Neuronal stem cell (in vitro differentiated cells): ENCODE results near the gene PPFIA1.
A peak's percentile ranks its signal among the peaks of the same experiment; 100 is the strongest.

Source experiments
- DNase-seq: peaks from one replicate; pipeline ENCODE4 v3.0.0-alpha.2; 2013; ENCODE audit warnings: low spot score
- H2AFZ ChIP-seq: one replicate; pipeline ENCODE4 v1.6.1; 2013; ENCODE audit warnings: mild to moderate bottlenecking, low read length, inconsistent platforms
- H2AK5ac ChIP-seq: 2 replicates; pipeline ENCODE4 v1.6.1; 2013; ENCODE audit warnings: low read depth, mild to moderate bottlenecking, inconsistent platforms, low read length, moderate library complexity, mixed read lengths
- H2BK120ac ChIP-seq: 2 replicates; pipeline ENCODE4 v1.6.1; 2013; ENCODE audit warnings: low read depth, mild to moderate bottlenecking, inconsistent platforms, low read length, moderate library complexity, mixed read lengths
- H2BK12ac ChIP-seq: one replicate; pipeline ENCODE4 v1.6.1; 2013; ENCODE audit warnings: low read length, inconsistent platforms
- H2BK15ac ChIP-seq: 2 replicates; pipeline ENCODE4 v1.6.1; 2013; ENCODE audit warnings: mild to moderate bottlenecking, low read length, inconsistent platforms, mixed read lengths
- H2BK5ac ChIP-seq: one replicate; pipeline ENCODE4 v1.6.1; 2013; ENCODE audit warnings: inconsistent platforms, mild to moderate bottlenecking, low read length, moderate library complexity
- H3K14ac ChIP-seq: one replicate; pipeline ENCODE4 v1.6.1; 2013; ENCODE audit warnings: low read length, inconsistent platforms
- H3K18ac ChIP-seq: 2 replicates; pipeline ENCODE4 v1.6.1; 2013; ENCODE audit warnings: low read length, inconsistent platforms
- H3K23ac ChIP-seq: 2 replicates; pipeline ENCODE4 v1.6.1; 2013; ENCODE audit warnings: low read depth, mild to moderate bottlenecking, mixed read lengths, low read length, inconsistent platforms; ENCODE audit not compliant: poor library complexity
- H3K27ac ChIP-seq: replicated peaks from 3 replicates; pipeline ENCODE4 v1.5.1; 2013; ENCODE audit warnings: low read length, inconsistent platforms
- H3K27me3 ChIP-seq, 3 experiments: 2 replicates each; pipeline ENCODE4 v1.6.1; 2013; ENCODE audit warnings: low read length in 3 of 3, mild to moderate bottlenecking in 2 of 3, inconsistent platforms in 1 of 3, low read depth in 1 of 3, mixed read lengths in 1 of 3, moderate library complexity in 1 of 3; ENCODE audit not compliant: control insufficient read depth in 3 of 3, insufficient read depth in 3 of 3
- H3K36me3 ChIP-seq, 2 donors: replicated peaks in 1 of 2; 2 replicates each; pipeline ENCODE4 v1.6.1; 2013; ENCODE audit warnings: low read length in 2 of 2; ENCODE audit not compliant: control insufficient read depth in 2 of 2, insufficient read depth in 2 of 2
- H3K4ac ChIP-seq: 2 replicates; pipeline ENCODE4 v1.6.1; 2013; ENCODE audit warnings: inconsistent platforms, mild to moderate bottlenecking, low read length, moderate library complexity
- H3K4me1 ChIP-seq, 2 donors: 1 replicate in 1 of 2; 2 replicates in 1 of 2; pipeline ENCODE4 v1.6.1; 2013; ENCODE audit warnings: low read length in 2 of 2, low read depth in 1 of 2; ENCODE audit not compliant: control insufficient read depth in 2 of 2, insufficient read depth in 1 of 2
- H3K4me2 ChIP-seq: one replicate; pipeline ENCODE4 v1.6.1; 2013; ENCODE audit warnings: mild to moderate bottlenecking, low read length, inconsistent platforms; ENCODE audit not compliant: insufficient read depth, poor library complexity, severe bottlenecking
- H3K4me3 ChIP-seq, 2 donors: 2 replicates each; pipeline ENCODE4 v1.5.1; 2013; ENCODE audit warnings: low read length in 2 of 2, mild to moderate bottlenecking in 2 of 2, inconsistent platforms in 1 of 2, moderate library complexity in 1 of 2
- H3K79me1 ChIP-seq: one replicate; pipeline ENCODE4 v1.6.1; 2013; ENCODE audit warnings: low read depth, mild to moderate bottlenecking, inconsistent platforms, low read length, moderate library complexity
- H3K9ac ChIP-seq: one replicate; pipeline ENCODE4 v1.6.1; 2013; ENCODE audit warnings: mild to moderate bottlenecking, low read depth, low read length, inconsistent platforms; ENCODE audit not compliant: poor library complexity
- H3K9me3 ChIP-seq, 2 donors: replicated peaks in 1 of 2; 2 replicates each; pipeline versions ENCODE3 to v1.6.1; 2013; ENCODE audit warnings: low read length in 2 of 2, mild to moderate bottlenecking in 2 of 2, inconsistent platforms in 1 of 2, low read depth in 1 of 2, mixed read lengths in 1 of 2, moderate library complexity in 1 of 2; ENCODE audit not compliant: control insufficient read depth in 2 of 2, insufficient read depth in 1 of 2
- H4K8ac ChIP-seq: one replicate; pipeline ENCODE4 v1.6.1; 2013; ENCODE audit warnings: low read depth, mild to moderate bottlenecking, inconsistent platforms, low read length, moderate library complexity
- H4K91ac ChIP-seq: one replicate; pipeline ENCODE4 v1.6.1; 2013; ENCODE audit warnings: low read length, low read depth, mild to moderate bottlenecking, inconsistent platforms; ENCODE audit not compliant: poor library complexity
- WGBS, 2 donors: extraction: QIAGEN DNeasy Blood & Tissue Kit; methylation state at CpG; one replicate each; pipeline ENCODE4 v1.1.7; 2013; ENCODE audit warnings: missing lambda C conversion rate in 2 of 2, mixed read lengths in 1 of 2; ENCODE audit not compliant: insufficient read length in 2 of 2, insufficient replicate concordance in 1 of 2; ENCODE audit errors: extremely low coverage in 2 of 2; 5-methylcytosine and 5-hydroxymethylcytosine counted together

Gene PPFIA1

GRCh38 chr11:70367071-70367470 is 96.6 kb downstream of the PPFIA1 start:
- Histone ChIP-seq H3K4me2 (no peak overlapping the region), H3K27ac (no peak overlapping the region), H2BK12ac (no peak overlapping the region), H2AK5ac (no peak overlapping the region), H3K4ac (no peak overlapping the region), H3K4me3 (no peak overlapping the region), H2BK5ac (no peak overlapping the region), H4K8ac (no peak overlapping the region), H3K18ac (no peak overlapping the region), H3K79me1 (no peaks in the 10 kb centered on the region), H4K91ac (no peak overlapping the region), H3K27me3 (peaks cover 0 to 2% (median 0%) of the 10 kb centered on the region in 3 experiments), H3K36me3 (peaks cover 17 to 72% of the 10 kb centered on the region in 2 donors), H2BK15ac (no peak overlapping the region), H3K9ac (no peak overlapping the region), H3K4me1 (peaks cover 0 to 3% of the 10 kb centered on the region in 2 donors), H3K9me3 (peaks cover 2 to 4% of the 10 kb centered on the region in 2 donors), H2AFZ (no peak overlapping the region), H2BK120ac (no peak overlapping the region), H3K14ac (no peak overlapping the region), H3K23ac (no peak overlapping the region)
- WGBS, 2 donors, result no CpG with 5 or more reads among the region's 8 CpGs
- no peak for DNase-seq

- H3K9me3 ChIP-seq, result peaks cover 4 to 5% of the 10 kb centered on the region in 2 donors
- no peak overlapping the region for H2AFZ ChIP-seq
- H3K36me3 ChIP-seq, result peaks cover 23 to 72% of the 10 kb centered on the region in 2 donors
- no peak overlapping the region for H3K4ac ChIP-seq
- WGBS, 2 donors, result no CpG with 5 or more reads among the region's 2 CpGs
- no peak overlapping the region for H2BK120ac ChIP-seq
- no peak for DNase-seq
- H3K4me2 ChIP-seq, result no peak overlapping the region
- H2BK12ac ChIP-seq, result no peak overlapping the region
- H3K4me1 ChIP-seq, result peaks cover 0 to 3% of the 10 kb centered on the region in 2 donors
- H2BK15ac ChIP-seq, result no peak overlapping the region
- H3K27me3 ChIP-seq, result peaks cover 0 to 2% (median 0%) of the 10 kb centered on the region in 3 experiments
- H3K27ac ChIP-seq, result no peak overlapping the region
- H4K8ac ChIP-seq, result no peak overlapping the region
- H3K14ac ChIP-seq, result no peak overlapping the region
- no peak overlapping the region for H2AK5ac ChIP-seq
- no peaks in the 10 kb centered on the region for H3K79me1 ChIP-seq
- H4K91ac ChIP-seq, result no peak overlapping the region
- H3K9ac ChIP-seq, result no peak overlapping the region
- H3K23ac ChIP-seq, result no peak overlapping the region
- no peak overlapping the region for H3K4me3 ChIP-seq
- H3K18ac ChIP-seq, result no peak overlapping the region
- H2BK5ac ChIP-seq, result no peak overlapping the region
Measured at GRCh38 chr11:70368961-70369360, 98.5 kb downstream of the PPFIA1 start.

GRCh38 chr11:70371241-70371640 is 100.8 kb downstream of the PPFIA1 start:
- no CpG with 5 or more reads among the region's 5 CpGs for WGBS, 2 donors
- H3K9me3 ChIP-seq, result peaks cover 4 to 5% of the 10 kb centered on the region in 2 donors
- H4K91ac ChIP-seq, result no peak overlapping the region
- H4K8ac ChIP-seq, result no peak overlapping the region
- H3K27me3 ChIP-seq, result peaks cover 0 to 2% (median 0%) of the 10 kb centered on the region in 3 experiments
- no peak overlapping the region for H3K9ac ChIP-seq
- H3K4ac ChIP-seq, result no peak overlapping the region
- no peak overlapping the region for H2BK15ac ChIP-seq
- H3K79me1 ChIP-seq, result no peaks in the 10 kb centered on the region
- H3K14ac ChIP-seq, result no peak overlapping the region
- H3K36me3 ChIP-seq, result peaks cover 22 to 71% of the 10 kb centered on the region in 2 donors
- H3K23ac ChIP-seq, result no peak overlapping the region
- peak overlapping the region in 1 of 2 donors; percentile 67 for H3K4me3 ChIP-seq
- H2BK5ac ChIP-seq, result no peak overlapping the region
- no peak overlapping the region for H2AFZ ChIP-seq
- no peaks in the 10 kb centered on the region for H3K4me1 ChIP-seq
- H3K4me2 ChIP-seq, result no peak overlapping the region
- DNase-seq, result peak; percentile 4
- H2BK12ac ChIP-seq, result no peak overlapping the region
- no peak overlapping the region for H2AK5ac ChIP-seq
- H2BK120ac ChIP-seq, result no peak overlapping the region
- no peak overlapping the region for H3K18ac ChIP-seq
- H3K27ac ChIP-seq, result no peak overlapping the region

GRCh38 chr11:70372076-70372475 is 101.6 kb downstream of the PPFIA1 start:
- Histone ChIP-seq H3K9me3 (peaks cover 4 to 5% of the 10 kb centered on the region in 2 donors), H2BK120ac (no peak overlapping the region), H2AK5ac (no peak overlapping the region), H3K14ac (no peak overlapping the region), H2BK5ac (no peak overlapping the region), H3K4me2 (no peak overlapping the region), H3K36me3 (peaks cover 21 to 73% of the 10 kb centered on the region in 2 donors), H3K79me1 (no peaks in the 10 kb centered on the region), H3K9ac (no peak overlapping the region), H3K23ac (no peak overlapping the region), H3K27ac (no peak overlapping the region), H3K18ac (no peak overlapping the region), H3K4me3 (no peak overlapping the region), H2BK12ac (no peak overlapping the region), H3K4me1 (no peaks in the 10 kb centered on the region), H4K8ac (no peak overlapping the region), H3K27me3 (peaks cover 0 to 2% (median 0%) of the 10 kb centered on the region in 3 experiments), H3K4ac (no peak overlapping the region), H4K91ac (no peak overlapping the region), H2BK15ac (no peak overlapping the region), H2AFZ (no peak overlapping the region)
- whole genome bisulfite sequencing, 2 donors, result no CpG with 5 or more reads among the region's 8 CpGs
- DNase-seq, result no peak
